CD4-positive, alpha-beta T cell treated with Interleukin-4 for 1 hour (primary cell): ENCODE measurements around the gene OBP2B.
"Not testable (repeated sequence)": the region's sequence is repeated elsewhere in the genome, so short reads cannot be mapped to it uniquely, and the experiment has no call there.

ENCODE experiments used
- DNase-seq, 2 donors: peaks; one replicate each; pipeline ENCODE4 v3.0.0-alpha.2; 2020 to 2022

The OBP2B gene

GRCh38 chr9:133221177-133221809 lies 12.2 kb upstream of the OBP2B start:
- DNase-seq, result no peak

GRCh38 chr9:133218049-133218975 lies 9.3 kb upstream of the OBP2B start:
- DNase-seq, result not testable (repeated sequence)

DNA sequence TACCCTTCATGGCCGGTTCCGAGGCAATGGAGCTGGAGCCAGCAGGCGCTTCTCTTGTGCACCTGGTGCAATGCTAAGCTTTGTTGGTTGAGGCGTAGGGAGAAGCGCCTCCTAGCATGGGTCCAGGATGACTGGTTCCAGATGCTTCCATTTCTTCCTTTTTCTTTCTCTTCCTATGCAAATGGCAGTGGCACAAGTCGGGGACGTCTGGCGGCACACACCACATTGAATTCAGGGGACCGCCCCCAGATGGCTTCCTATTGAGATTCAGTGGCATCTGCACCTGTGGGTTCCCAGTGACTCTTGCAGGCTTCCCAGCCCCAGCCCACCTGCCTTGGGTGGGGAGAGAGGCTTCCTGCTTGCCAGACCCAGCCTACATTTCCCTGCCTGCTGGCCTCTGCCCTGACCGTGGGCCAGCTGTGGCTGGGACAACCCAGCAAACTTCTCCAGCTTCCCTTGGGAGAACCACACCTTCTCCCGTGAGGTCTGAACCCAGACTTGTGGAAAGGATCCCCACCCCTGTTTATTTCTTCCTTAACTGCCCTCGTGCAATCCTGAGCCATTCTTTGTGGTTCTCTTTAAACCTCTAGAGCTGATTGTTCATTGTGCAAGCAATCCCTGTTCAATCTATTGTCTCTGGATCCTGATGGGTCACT lies 8.4 kb upstream of the OBP2B start:
- not testable (repeated sequence) for DNase-seq

DNA sequence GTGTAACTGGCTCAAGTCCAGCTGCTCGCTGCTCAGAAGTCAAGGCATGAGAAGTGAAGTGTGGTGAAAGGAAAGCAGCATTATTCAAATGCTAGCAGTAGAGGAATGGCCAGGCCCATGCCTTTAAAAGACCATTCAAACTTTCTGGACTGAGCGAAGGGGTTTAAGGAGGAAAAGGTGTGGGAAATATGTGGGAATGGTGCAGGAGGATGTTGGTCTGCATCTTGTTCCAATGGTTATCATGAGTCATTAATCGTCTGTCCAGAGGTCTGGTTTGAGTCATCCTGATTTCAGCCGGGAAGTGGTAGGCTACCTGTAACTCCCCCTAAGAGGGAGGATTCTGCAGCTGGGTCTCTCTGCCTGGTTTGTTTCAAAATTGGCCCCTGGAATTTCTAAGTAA lies 5.2 kb upstream of the OBP2B start:
- DNase-seq, result not testable (repeated sequence)

GRCh38 chr9:133210609-133211008 lies 1.6 kb upstream of the OBP2B start:
- DNase-seq, result no peak

DNA sequence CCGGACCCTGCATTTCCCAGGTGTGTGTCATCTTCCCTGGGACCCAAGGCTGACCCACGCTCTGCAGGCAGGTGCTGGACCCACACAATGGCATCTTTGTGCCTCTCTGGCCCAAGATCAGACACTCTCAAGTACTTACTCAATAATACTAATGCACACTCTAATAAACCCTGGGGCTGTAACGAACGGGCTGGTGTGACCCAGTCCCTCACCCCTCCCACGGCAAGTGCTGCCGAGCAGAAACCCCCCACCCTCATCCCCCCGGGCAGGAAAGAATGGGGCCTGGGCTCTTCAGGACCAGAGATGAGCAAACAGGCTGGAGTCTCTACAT lies 1.1 kb upstream of the OBP2B start:
- DNase-seq, result no peak

- DNase-seq, result not testable (repeated sequence)
These were observed 514 bp upstream of the OBP2B start for GRCh38 chr9:133209327-133210201.

DNA sequence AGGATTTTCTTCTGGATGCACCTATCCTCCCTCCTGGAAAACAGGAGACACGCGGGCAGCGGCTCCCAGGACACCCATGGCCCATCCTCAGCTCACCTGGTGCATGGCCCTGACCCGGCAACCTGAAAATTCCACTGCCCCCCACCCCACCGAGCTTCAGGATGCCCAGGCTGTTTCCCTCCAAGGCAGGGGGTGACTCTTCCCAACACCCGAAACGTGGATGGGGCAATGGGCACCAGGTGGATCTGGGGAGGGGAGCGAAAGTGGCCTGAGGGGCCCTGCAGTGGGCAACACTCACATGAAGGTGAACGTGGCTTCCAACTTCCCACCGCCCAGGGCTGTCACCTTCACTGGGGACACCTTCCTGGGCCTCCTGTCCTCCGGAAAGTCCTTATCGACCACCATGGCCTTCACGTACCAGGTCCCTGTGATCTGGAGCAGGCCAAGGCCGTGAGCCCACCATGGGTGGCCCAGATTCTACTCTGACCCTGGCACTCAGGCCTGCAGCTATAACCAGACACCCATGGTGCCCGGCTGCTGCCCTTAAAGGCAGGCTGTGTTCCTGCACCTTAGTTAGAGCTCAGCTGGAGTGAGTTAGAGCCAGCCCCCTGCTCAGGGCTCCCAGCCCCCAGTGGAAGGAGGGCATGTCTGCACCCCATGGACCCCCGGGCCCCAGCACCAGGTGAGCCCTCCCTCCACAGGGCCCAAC lies 725 bp downstream of the OBP2B start:
- DNase-seq, result not testable (repeated sequence)

DNA sequence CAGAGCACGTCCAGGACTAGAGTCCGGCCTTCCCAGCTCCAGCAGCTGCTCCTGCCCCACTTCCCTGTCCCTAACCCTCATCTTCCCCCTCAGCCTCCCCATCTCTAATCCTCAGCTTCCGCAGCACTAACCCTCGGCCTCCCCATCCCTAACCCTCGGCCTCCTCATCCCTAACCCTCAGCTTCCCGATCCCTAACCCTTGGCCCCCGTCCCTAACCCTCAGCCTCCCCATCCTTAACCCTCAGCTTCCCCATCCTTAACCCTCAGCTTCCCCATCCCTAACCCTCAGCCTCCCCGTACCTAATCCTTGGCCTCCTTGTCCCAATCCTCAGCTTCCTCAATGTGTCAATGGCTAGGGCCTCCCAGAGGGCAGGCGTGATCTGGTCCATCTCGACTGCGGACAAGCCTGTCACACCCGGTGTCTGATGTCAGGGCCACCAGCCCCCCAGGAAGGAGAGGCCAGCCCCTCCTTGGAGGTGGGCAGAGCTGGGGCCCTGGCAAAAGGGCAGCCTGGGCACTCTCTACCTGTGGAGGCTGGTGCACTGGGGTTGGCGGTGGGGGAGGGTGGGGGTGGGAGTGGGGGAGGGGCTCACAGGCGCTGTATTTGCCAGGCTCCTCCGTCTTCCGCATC lies 1.4 kb downstream of the OBP2B start:
- no peak for DNase-seq

- no peak for DNase-seq
These were observed 2.0 kb downstream of the OBP2B start for GRCh38 chr9:133207021-133207531.

GRCh38 chr9:133205996-133206931 lies 2.8 kb downstream of the OBP2B start:
- no peak for DNase-seq

GRCh38 chr9:133205481-133205887 lies 3.6 kb downstream of the OBP2B start:
- not testable (repeated sequence) for DNase-seq

- DNase-seq, result no peak
These were observed 4.1 kb downstream of the OBP2B start for GRCh38 chr9:133204993-133205336.

- DNase-seq, result no peak
These were observed 4.6 kb downstream of the OBP2B start for GRCh38 chr9:133204335-133204992.

GRCh38 chr9:133203506-133204075 lies 5.5 kb downstream of the OBP2B start:
- DNase-seq, result no peak

- DNase-seq, result no peak
These were observed 6.2 kb downstream of the OBP2B start for GRCh38 chr9:133202688-133203453.

- no peak for DNase-seq
These were observed 6.9 kb downstream of the OBP2B start for GRCh38 chr9:133202145-133202513.

DNA sequence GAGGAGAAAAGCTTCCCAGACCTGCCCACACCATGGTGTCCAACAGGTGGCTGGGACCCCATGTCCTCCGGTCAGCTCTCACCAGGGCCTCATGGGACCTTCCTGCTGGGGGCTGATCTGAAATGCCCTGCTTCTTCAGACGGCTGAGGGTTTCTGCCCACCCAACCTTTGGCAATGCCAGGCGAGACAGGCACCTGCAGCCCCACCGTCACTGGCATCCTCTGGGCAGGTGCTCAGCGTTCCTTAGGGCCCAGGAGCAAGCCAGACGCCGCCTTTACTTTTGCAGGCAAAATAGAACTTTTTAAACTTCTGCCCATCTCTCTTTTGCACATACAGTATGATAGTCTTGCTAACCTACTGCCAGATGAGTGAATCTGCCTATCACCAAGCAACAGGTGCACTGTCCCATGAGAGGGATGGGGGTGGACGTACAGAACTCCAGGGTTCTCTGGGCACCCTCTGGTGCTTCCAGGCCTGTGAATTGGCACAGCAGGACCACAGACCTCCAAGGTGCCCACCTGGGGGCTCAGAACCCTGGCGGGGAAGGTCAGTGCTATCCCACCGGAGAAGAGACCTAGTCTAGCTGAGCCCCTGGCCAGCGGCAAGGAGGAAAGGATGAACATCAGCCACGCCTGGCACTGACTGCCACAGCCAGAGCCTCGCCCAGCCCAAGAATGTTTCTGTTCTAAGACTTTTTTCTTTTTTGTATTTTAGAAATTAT lies 7.5 kb downstream of the OBP2B start:
- no peak for DNase-seq
